Vagina (tissue), 2 donors: Measurements from ENCODE around the gene CTU2.

Experiments used
- CTCF ChIP-seq, 3 experiments: fragments of 450-650 bp in 2 of 3; fragments of 200-600 bp in 1 of 3; sonication (generic) in 1 of 3; IDR thresholded peaks; one replicate each; pipeline ENCODE4 v1.5.1; 2017 to 2019; ENCODE audit warnings: antibody characterized with exemption in 3 of 3, mild to moderate bottlenecking in 2 of 3, moderate library complexity in 2 of 3
- POLR2A ChIP-seq, 2 donors: fragments of 450-650 bp; IDR thresholded peaks; one replicate each; pipeline ENCODE4 v1.6.1; 2017; ENCODE audit warnings: antibody characterized with exemption in 2 of 2, mild to moderate bottlenecking in 2 of 2, moderate library complexity in 2 of 2
- POLR2AphosphoS5 ChIP-seq, 2 donors: sonication (generic); formaldehyde crosslinking; IDR thresholded peaks; one replicate each; pipeline ENCODE4 v1.9.0; 2017; ENCODE audit warnings: antibody characterized with exemption in 2 of 2, mild to moderate bottlenecking in 2 of 2, low read depth in 1 of 2; ENCODE audit not compliant: insufficient read depth in 1 of 2

GRCh38 chr16:88726408-88726749, 20.1 kb downstream of the CTU2 start:
- TF ChIP-seq CTCF (IDR thresholded peaks at IDR 0.05) (no peak), POLR2A (IDR thresholded peaks at IDR 0.05) (no peak), POLR2AphosphoS5 (IDR thresholded peaks at IDR 0.05; ENCODE audit: insufficient read depth in 1 of 2, low read depth in 1 of 2) (no peak)
